ENCODE results near the gene FLNB.

GRCh38 chr3:58077596-58078285, 69.5 kb downstream of the FLNB start:
- no peak for TF ChIP-seq CTCF (IDR thresholded peaks at IDR 0.05)
- no peak for TF ChIP-seq POLR2AphosphoS5 (IDR thresholded peaks at IDR 0.05; ENCODE audit: low read depth, low read length)
- no peak for TF ChIP-seq TCF7L2 (IDR thresholded peaks at IDR 0.05; ENCODE audit: low read depth, low read length)

Data from Panc1 (cell line).